ENCODE results near the gene TXK.

The TXK gene

DNA sequence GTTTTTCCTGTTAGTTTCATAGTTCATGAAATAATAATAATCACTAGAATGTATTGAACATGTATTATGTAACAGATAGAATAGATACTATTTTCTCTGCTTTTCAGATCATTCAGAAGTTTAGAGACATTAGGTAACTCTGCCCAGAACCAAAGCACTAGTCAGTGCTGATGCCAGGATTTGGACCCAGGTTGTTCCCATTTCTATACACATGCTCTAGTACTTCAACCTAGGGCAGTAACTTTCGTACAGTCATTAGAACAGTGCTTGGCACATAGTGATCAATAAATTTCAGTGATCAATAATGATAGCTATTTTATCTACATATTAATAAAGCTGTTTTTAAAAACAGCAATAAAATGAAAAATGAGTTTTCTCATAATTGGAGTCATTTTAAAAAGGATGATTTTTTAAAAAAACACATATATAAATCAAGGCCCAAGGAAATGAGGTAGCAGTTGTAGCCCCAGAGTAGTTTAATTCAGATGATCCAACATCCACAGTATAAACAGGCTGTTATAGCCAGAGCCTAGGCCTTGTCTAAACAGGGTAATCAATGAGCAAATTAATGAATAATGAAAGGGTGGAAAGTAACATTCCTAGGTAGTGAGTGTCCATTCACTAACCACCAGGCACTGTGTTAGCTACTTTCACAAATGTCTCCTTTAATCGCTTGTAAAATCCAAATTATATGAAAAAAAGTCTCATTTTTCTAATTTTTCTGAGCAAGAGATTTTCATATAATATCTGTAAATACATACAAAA lies 25.6 kb downstream of the TXK start:
- DNase-seq (ENCODE audit: low spot score): no peak
- TF ChIP-seq, protein P1, sequence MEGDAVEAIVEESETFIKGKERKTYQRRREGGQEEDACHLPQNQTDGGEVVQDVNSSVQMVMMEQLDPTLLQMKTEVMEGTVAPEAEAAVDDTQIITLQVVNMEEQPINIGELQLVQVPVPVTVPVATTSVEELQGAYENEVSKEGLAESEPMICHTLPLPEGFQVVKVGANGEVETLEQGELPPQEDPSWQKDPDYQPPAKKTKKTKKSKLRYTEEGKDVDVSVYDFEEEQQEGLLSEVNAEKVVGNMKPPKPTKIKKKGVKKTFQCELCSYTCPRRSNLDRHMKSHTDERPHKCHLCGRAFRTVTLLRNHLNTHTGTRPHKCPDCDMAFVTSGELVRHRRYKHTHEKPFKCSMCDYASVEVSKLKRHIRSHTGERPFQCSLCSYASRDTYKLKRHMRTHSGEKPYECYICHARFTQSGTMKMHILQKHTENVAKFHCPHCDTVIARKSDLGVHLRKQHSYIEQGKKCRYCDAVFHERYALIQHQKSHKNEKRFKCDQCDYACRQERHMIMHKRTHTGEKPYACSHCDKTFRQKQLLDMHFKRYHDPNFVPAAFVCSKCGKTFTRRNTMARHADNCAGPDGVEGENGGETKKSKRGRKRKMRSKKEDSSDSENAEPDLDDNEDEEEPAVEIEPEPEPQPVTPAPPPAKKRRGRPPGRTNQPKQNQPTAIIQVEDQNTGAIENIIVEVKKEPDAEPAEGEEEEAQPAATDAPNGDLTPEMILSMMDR (IDR thresholded peaks at IDR 0.05; ENCODE audit: extremely low read depth, missing control alignments): no peak

DNA sequence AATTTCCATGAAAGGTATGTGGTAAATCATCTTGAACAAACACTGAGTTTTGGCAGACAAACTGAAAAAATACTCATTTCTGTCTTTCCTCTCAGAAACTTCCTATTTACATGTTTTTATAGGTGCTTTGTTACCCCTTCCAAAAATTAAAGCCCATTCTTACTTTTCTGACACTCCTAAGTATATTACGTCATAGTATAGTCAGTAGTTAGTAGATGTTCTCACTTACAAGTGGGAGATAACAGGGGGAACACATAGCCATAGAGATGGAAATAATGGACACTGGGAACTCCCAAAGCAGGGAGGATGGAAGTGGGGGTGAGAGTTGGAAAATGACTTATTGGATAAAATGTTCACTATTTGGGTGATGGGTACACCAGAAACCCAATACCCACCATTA lies 28.8 kb downstream of the TXK start:
- no peak for DNase-seq (ENCODE audit: low spot score)
- TF ChIP-seq, protein P1 (IDR thresholded peaks at IDR 0.05; ENCODE audit: extremely low read depth, missing control alignments): no peak

DNA sequence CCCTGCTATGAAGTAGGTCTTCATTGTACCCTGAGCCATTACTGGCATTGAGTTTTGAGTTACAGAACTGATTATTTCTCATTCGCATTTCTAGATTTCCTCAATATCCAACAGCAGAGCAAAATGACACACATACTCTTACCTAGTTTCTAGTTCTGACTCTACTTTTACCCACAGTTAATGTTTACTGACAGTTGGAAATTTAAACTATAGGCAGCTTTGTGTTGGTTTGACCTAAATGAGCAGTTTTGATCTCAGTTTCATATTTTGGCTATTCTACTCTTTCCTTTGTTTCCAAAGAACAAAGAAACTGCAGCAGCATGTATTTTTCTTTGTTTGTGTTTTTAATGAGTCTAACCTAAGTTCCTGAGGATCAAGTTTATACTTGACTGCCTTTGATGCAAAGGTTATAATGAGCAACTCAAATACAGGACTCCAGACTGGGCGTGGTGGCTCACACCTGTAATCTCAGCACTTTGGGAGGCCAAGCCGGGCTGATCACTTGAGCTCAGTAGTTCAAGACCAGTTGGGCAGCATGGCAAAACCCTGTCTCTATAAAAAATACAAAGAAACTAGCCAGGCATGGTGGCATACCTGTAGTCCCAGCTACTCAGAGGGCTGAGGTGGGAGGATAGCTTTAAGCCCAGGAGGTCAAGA lies 30.4 kb downstream of the TXK start:
- no peak for DNase-seq (ENCODE audit: low spot score)
- TF ChIP-seq, protein P1 (IDR thresholded peaks at IDR 0.05; ENCODE audit: extremely low read depth, missing control alignments): no peak

DNA sequence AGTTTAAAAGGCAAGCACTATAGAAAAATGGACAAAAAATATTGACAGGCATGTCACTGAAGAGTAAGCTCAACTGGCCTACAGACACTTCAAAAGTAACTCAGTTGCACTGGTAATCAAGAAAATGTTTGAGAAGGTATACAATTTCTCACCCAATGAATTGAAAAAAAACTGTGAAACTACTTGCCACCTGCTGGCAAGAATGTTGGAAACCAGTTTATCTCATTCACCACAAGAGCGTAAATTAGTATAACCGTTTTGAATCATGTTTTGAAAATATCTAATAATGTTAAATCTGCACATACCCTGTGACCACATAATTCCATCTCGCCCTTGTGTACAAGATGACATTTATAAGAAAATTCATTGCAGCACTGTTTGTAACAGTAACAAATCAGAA lies 31.7 kb downstream of the TXK start:
- TF ChIP-seq, protein P1 (IDR thresholded peaks at IDR 0.05; ENCODE audit: extremely low read depth, missing control alignments): no peak
- no peak for DNase-seq (ENCODE audit: low spot score)

DNA sequence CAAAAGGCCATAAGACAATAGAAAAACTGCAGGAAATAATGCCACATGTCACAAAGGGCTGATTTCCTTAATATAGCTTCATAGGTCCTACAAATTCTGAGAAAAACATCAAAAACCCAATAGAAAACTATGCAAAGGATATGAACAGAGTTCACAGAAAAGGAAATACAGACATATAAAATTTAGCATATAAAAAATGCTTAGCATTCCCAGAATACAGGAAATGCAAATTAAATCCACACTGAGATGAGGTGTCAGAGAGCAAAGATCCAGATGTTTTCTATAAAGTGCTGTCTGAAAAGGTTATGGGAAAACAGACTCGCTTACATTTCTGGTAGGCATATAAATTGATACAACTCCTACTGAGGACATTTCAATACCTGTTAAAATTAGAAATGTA lies 33.8 kb downstream of the TXK start:
- no peak for DNase-seq (ENCODE audit: low spot score)
- TF ChIP-seq, protein P1 (IDR thresholded peaks at IDR 0.05; ENCODE audit: extremely low read depth, missing control alignments): no peak

DNA sequence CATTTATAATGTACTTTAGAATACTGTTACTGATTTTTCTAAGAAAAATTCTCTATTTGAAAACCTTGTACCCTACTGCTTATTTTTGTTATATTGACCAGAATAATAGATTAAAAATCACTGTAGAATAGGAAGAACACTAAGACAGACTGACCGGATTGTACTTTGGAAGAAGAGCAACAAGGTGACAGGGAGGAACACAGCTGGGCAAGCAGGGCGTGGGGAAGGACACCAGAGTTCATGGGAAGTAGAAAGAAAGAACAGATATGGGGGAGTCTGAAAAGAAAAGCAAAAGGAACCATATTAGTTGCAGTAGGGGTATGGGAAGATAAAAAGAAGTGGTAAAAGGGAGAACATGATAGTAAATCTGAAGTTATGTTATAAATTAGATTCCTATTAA lies 38.6 kb downstream of the TXK start:
- TF ChIP-seq, protein P1 (IDR thresholded peaks at IDR 0.05; ENCODE audit: extremely low read depth, missing control alignments): no peak
- DNase-seq (ENCODE audit: low spot score): no peak

DNA sequence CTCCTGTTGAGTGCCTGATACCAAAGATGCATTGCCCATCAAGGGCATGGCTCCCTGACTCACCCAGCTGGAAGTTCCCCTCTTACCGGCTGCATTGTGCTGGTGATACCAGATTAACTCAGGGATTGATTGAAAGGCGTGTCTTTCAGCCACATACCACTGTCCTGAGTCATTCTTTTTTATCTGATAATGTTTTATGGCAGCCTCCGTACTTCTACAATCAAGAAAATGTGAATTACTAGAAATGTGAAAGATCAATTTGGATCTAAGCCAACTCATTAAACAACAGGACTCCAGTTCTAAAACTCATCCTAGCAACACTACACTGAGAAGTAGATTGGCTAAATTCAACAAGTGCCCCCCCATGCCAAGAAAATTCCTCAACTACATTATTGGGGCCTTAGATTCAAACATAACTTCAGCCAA lies 40.0 kb downstream of the TXK start:
- TF ChIP-seq, protein P1 (IDR thresholded peaks at IDR 0.05; ENCODE audit: extremely low read depth, missing control alignments): no peak

More for the DNA sequence above, 40.0 kb downstream of the TXK start:
- DNase-seq (ENCODE audit: low spot score): no peak
